SK-N-SH treated with all-trans-retinoic acid at 6 μM for 48 hours (cell line): ENCODE data around the gene KIF26A.

Source experiments
- ATAC-seq: fragments of 200-7000 bp; cut with Tn5 transposase; 3 replicates; pipeline ENCODE4 v1.9.1; 2020; ENCODE audit warnings: mild to moderate bottlenecking, moderate library complexity
- ARNTL ChIP-seq: fragments of 450-650 bp; formaldehyde crosslinking; IDR thresholded peaks from 2 replicates; pipeline ENCODE4 v1.5.0; 2020; ENCODE audit warnings: low read depth, mild to moderate bottlenecking, moderate library complexity, borderline replicate concordance
- BACH2 ChIP-seq: fragments of 250-450 bp; sonication (Bioruptor Pico); IDR thresholded peaks from 2 replicates; pipeline ENCODE4 v1.9.0; 2021; ENCODE audit warnings: mild to moderate bottlenecking, borderline replicate concordance
- CSDC2 ChIP-seq: fragments of 250-450 bp; sonication (Bioruptor Pico); IDR thresholded peaks from 2 replicates; pipeline ENCODE4 v1.5.0; 2020; ENCODE audit warnings: mild to moderate bottlenecking, moderate library complexity
- ESRRG ChIP-seq: fragments of 250-450 bp; sonication (Bioruptor Pico); IDR thresholded peaks from 2 replicates; pipeline ENCODE4 v1.6.1; 2021; ENCODE audit warnings: mild to moderate bottlenecking
- ISL1 ChIP-seq: fragments of 250-450 bp; sonication (Bioruptor Pico); IDR thresholded peaks from 2 replicates; pipeline ENCODE4 v2.1.2; 2022; ENCODE audit warnings: mild to moderate bottlenecking, moderate library complexity
- OSR1 ChIP-seq: fragments of 250-450 bp; sonication (Bioruptor Pico); IDR thresholded peaks from 2 replicates; pipeline ENCODE4 v1.8.0; 2022; ENCODE audit warnings: moderate library complexity, mild to moderate bottlenecking, inconsistent platforms
- PPARA ChIP-seq: fragments of 250-450 bp; sonication (Bioruptor Pico); IDR thresholded peaks from 2 replicates; pipeline ENCODE4 v1.5.0; 2020; ENCODE audit warnings: mild to moderate bottlenecking, borderline replicate concordance
- RARB ChIP-seq: fragments of 250-450 bp; sonication (Bioruptor Pico); IDR thresholded peaks from 2 replicates; pipeline ENCODE4 v1.8.0; 2021; ENCODE audit warnings: mild to moderate bottlenecking, moderate library complexity
- SNAI2 ChIP-seq: fragments of 250-450 bp; sonication (Bioruptor Pico); IDR thresholded peaks from 2 replicates; pipeline ENCODE4 v1.5.0; 2020; ENCODE audit warnings: mild to moderate bottlenecking, moderate library complexity
- TCF4 ChIP-seq: fragments of 250-450 bp; sonication (Bioruptor Pico); IDR thresholded peaks from 2 replicates; pipeline ENCODE4 v1.8.0; 2021; ENCODE audit warnings: mild to moderate bottlenecking, moderate library complexity, borderline replicate concordance
- ZC3H10 ChIP-seq: fragments of 250-450 bp; sonication (Bioruptor Pico); IDR thresholded peaks from 2 replicates; pipeline ENCODE4 v1.5.1; 2021; ENCODE audit warnings: mild to moderate bottlenecking, moderate library complexity
- ZFP3 ChIP-seq: fragments of 250-450 bp; sonication (Bioruptor Pico); IDR thresholded peaks from 2 replicates; pipeline ENCODE4 v1.5.0; 2020; ENCODE audit warnings: mild to moderate bottlenecking, moderate library complexity
- ZNF565 ChIP-seq: fragments of 450-650 bp; formaldehyde crosslinking; conservative IDR thresholded peaks from 2 replicates; pipeline ENCODE4 v1.5.0; 2020; ENCODE audit warnings: low read depth, mild to moderate bottlenecking, moderate library complexity
- ZNF70 ChIP-seq: fragments of 450-650 bp; formaldehyde crosslinking; IDR thresholded peaks from 2 replicates; pipeline ENCODE4 v1.5.0; 2020; ENCODE audit warnings: mild to moderate bottlenecking, moderate library complexity
- TF ChIP-seq, protein P1 (sequence below): fragments of 250-450 bp; sonication (Bioruptor Pico); IDR thresholded peaks from 2 replicates; pipeline ENCODE4 v1.5.1; 2021; ENCODE audit warnings: mild to moderate bottlenecking, moderate library complexity
- TF ChIP-seq, protein P2 (sequence below): fragments of 250-450 bp; sonication (Bioruptor Pico); IDR thresholded peaks from 2 replicates; pipeline ENCODE4 v1.8.0; 2021; ENCODE audit warnings: low read depth, mild to moderate bottlenecking, moderate library complexity, borderline replicate concordance
- TF ChIP-seq, protein P3 (sequence below): fragments of 250-450 bp; sonication (Bioruptor Pico); IDR thresholded peaks from 2 replicates; pipeline ENCODE4 v1.5.1; 2020; ENCODE audit warnings: low read depth, mild to moderate bottlenecking, moderate library complexity
- TF ChIP-seq, protein P4 (sequence below): fragments of 250-450 bp; sonication (Bioruptor Pico); IDR thresholded peaks from 2 replicates; pipeline ENCODE4 v1.5.0; 2020; ENCODE audit warnings: mild to moderate bottlenecking, moderate library complexity
- TF ChIP-seq, protein P5 (sequence below): fragments of 250-450 bp; sonication (Bioruptor Pico); IDR thresholded peaks from 2 replicates; pipeline ENCODE4 v1.8.0; 2020; ENCODE audit warnings: mild to moderate bottlenecking, moderate library complexity, borderline replicate concordance

Gene KIF26A

DNA sequence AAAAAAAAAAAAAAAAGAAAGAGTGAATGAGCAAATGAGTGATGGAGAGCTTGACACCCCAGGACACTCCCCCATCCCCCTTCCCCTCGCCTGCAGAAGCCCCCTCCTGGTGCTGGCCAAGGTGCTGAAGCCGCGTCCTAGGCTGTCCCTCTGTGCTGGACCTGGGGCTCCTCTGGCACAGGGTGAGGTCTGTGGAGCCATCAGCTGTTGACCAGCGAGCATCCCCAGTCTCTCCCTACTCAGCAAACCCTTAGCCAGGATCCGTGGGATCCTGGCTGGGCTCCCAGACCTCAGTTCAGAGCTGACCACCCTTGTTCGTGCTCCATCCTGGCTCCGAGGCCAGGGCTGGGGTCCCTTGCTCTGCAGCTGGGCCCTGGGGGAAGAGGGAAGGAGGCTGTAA lies 5.4 kb upstream of the KIF26A start:
- no peak for TF ChIP-seq ESRRG (CRISPR knock-in tag)
- TF ChIP-seq, protein P1, sequence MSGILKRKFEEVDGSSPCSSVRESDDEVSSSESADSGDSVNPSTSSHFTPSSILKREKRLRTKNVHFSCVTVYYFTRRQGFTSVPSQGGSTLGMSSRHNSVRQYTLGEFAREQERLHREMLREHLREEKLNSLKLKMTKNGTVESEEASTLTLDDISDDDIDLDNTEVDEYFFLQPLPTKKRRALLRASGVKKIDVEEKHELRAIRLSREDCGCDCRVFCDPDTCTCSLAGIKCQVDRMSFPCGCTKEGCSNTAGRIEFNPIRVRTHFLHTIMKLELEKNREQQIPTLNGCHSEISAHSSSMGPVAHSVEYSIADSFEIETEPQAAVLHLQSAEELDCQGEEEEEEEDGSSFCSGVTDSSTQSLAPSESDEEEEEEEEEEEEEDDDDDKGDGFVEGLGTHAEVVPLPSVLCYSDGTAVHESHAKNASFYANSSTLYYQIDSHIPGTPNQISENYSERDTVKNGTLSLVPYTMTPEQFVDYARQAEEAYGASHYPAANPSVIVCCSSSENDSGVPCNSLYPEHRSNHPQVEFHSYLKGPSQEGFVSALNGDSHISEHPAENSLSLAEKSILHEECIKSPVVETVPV (CRISPR knock-in tag), result no peak
- no peak for TF ChIP-seq BACH2
- no peak for TF ChIP-seq PPARA
- no peak for TF ChIP-seq ARNTL (CRISPR knock-in tag)
- no peak for TF ChIP-seq ZC3H10 (CRISPR knock-in tag)
- ATAC-seq, result no peak

DNA sequence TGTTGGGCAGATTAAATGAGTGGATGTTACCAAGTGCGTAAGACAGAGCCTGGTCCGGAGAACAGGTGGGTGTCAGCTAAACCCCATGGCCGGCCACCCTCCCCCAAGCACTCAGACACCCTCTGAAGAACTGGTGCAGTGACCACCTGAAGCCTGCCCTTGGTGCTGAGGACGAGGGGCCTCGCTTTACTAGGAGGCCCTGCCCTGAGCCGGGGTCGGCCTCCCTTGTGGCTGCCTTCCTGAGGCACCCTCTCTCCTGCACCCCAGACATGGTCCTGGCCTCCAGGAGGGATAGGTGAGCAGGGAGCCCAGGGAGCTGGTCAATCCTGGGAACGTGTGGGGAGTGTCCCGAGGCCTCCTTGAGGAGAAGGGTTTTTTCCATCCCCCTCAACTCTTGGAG lies 4.9 kb upstream of the KIF26A start:
- TF ChIP-seq ZNF70 (CRISPR knock-in tag), result no peak
- no peak for TF ChIP-seq TCF4 (CRISPR knock-in tag)
- TF ChIP-seq, protein P2, sequence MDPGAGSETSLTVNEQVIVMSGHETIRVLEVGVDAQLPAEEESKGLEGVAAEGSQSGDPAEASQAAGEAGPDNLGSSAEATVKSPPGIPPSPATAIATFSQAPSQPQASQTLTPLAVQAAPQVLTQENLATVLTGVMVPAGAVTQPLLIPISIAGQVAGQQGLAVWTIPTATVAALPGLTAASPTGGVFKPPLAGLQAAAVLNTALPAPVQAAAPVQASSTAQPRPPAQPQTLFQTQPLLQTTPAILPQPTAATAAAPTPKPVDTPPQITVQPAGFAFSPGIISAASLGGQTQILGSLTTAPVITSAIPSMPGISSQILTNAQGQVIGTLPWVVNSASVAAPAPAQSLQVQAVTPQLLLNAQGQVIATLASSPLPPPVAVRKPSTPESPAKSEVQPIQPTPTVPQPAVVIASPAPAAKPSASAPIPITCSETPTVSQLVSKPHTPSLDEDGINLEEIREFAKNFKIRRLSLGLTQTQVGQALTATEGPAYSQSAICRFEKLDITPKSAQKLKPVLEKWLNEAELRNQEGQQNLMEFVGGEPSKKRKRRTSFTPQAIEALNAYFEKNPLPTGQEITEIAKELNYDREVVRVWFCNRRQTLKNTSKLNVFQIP (CRISPR knock-in tag), result no peak
- TF ChIP-seq CSDC2 (CRISPR knock-in tag), result no peak
- no peak for TF ChIP-seq PPARA
- TF ChIP-seq RARB (CRISPR knock-in tag), result no peak
- TF ChIP-seq, protein P1 (CRISPR knock-in tag), result no peak
- TF ChIP-seq, protein P3, sequence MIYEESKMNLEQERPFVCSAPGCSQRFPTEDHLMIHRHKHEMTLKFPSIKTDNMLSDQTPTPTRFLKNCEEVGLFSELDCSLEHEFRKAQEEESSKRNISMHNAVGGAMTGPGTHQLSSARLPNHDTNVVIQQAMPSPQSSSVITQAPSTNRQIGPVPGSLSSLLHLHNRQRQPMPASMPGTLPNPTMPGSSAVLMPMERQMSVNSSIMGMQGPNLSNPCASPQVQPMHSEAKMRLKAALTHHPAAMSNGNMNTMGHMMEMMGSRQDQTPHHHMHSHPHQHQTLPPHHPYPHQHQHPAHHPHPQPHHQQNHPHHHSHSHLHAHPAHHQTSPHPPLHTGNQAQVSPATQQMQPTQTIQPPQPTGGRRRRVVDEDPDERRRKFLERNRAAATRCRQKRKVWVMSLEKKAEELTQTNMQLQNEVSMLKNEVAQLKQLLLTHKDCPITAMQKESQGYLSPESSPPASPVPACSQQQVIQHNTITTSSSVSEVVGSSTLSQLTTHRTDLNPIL, result no peak
- TF ChIP-seq ISL1, result no peak
- no peak for TF ChIP-seq ARNTL (CRISPR knock-in tag)
- no peak for TF ChIP-seq ZFP3
- no peak for TF ChIP-seq ZC3H10 (CRISPR knock-in tag)
- TF ChIP-seq BACH2, result no peak
- TF ChIP-seq OSR1 (CRISPR knock-in tag), result no peak
- TF ChIP-seq, protein P4, sequence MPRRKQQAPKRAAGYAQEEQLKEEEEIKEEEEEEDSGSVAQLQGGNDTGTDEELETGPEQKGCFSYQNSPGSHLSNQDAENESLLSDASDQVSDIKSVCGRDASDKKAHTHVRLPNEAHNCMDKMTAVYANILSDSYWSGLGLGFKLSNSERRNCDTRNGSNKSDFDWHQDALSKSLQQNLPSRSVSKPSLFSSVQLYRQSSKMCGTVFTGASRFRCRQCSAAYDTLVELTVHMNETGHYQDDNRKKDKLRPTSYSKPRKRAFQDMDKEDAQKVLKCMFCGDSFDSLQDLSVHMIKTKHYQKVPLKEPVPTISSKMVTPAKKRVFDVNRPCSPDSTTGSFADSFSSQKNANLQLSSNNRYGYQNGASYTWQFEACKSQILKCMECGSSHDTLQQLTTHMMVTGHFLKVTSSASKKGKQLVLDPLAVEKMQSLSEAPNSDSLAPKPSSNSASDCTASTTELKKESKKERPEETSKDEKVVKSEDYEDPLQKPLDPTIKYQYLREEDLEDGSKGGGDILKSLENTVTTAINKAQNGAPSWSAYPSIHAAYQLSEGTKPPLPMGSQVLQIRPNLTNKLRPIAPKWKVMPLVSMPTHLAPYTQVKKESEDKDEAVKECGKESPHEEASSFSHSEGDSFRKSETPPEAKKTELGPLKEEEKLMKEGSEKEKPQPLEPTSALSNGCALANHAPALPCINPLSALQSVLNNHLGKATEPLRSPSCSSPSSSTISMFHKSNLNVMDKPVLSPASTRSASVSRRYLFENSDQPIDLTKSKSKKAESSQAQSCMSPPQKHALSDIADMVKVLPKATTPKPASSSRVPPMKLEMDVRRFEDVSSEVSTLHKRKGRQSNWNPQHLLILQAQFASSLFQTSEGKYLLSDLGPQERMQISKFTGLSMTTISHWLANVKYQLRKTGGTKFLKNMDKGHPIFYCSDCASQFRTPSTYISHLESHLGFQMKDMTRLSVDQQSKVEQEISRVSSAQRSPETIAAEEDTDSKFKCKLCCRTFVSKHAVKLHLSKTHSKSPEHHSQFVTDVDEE (CRISPR knock-in tag), result no peak
- no peak for TF ChIP-seq SNAI2 (CRISPR knock-in tag)
- TF ChIP-seq ZNF565, result no peak
- TF ChIP-seq, protein P5, sequence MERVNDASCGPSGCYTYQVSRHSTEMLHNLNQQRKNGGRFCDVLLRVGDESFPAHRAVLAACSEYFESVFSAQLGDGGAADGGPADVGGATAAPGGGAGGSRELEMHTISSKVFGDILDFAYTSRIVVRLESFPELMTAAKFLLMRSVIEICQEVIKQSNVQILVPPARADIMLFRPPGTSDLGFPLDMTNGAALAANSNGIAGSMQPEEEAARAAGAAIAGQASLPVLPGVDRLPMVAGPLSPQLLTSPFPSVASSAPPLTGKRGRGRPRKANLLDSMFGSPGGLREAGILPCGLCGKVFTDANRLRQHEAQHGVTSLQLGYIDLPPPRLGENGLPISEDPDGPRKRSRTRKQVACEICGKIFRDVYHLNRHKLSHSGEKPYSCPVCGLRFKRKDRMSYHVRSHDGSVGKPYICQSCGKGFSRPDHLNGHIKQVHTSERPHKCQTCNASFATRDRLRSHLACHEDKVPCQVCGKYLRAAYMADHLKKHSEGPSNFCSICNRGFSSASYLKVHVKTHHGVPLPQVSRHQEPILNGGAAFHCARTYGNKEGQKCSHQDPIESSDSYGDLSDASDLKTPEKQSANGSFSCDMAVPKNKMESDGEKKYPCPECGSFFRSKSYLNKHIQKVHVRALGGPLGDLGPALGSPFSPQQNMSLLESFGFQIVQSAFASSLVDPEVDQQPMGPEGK, result no peak
- no peak for ATAC-seq
